Measurements from ENCODE around the gene SH3PXD2A.

Gene SH3PXD2A

GRCh38 chr10:103659674-103660363 is 195.6 kb downstream of the SH3PXD2A start:
- FAIRE-seq = peak; percentile 97

DNA sequence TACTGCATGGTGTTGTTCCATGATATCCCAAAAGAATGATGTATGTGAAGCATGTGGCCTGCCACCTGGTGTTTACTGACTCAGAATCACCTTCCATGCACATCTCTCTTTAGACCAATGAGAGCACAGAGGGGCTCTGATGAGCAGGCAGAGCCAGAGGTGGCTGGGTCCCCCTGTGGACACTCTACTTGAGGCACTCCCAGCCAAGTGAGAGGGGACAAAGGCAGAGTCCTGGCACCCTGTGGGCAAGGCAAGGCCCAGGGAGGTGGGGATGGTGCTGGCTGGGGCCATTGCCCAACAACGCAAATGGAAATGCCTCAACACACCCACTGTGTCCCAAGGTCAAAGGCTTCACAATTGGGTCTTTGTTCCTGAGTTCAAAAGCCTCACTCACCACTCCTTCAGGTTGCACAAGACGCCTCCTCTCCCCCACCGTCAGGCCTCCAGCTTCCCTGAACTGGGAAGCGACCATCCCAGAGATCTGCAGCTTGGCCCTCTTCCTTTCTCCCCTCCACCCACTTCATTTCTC is 197.3 kb downstream of the SH3PXD2A start:
- FAIRE-seq = no peak

- FAIRE-seq = no peak
Measured at GRCh38 chr10:103657061-103657591, 198.2 kb downstream of the SH3PXD2A start.

DNA sequence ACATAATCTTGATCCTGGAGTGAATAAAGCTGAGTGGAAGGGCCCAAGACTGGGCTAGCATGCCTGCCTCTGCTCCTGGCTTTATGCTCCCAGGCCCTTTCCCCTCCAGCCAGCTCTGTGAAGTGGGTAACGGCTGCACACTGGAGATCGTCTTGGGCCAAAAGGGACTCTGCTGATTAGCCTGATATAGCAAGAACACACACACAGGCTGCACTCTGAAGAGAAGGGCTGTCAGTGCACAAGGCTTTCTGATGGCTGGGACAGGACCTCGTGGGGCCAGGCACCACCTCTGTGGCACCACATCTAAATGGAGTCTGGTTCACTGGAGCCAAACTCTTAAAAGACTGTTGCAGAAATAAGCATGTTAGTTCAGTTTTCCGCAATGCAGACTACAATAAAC is 200.5 kb downstream of the SH3PXD2A start:
- FAIRE-seq = no peak

GRCh38 chr10:103653581-103654037 is 201.8 kb downstream of the SH3PXD2A start:
- FAIRE-seq = no peak

- no peak for FAIRE-seq
Measured at GRCh38 chr10:103652599-103653281, 202.6 kb downstream of the SH3PXD2A start.

- no peak for FAIRE-seq
Measured at GRCh38 chr10:103651783-103652476, 203.4 kb downstream of the SH3PXD2A start.

GRCh38 chr10:103651333-103651732 is 204.0 kb downstream of the SH3PXD2A start:
- FAIRE-seq = no peak

- no peak for FAIRE-seq
Measured at GRCh38 chr10:103649654-103650423, 205.5 kb downstream of the SH3PXD2A start.

GRCh38 chr10:103648636-103649532 is 206.5 kb downstream of the SH3PXD2A start:
- FAIRE-seq = no peak

DNA sequence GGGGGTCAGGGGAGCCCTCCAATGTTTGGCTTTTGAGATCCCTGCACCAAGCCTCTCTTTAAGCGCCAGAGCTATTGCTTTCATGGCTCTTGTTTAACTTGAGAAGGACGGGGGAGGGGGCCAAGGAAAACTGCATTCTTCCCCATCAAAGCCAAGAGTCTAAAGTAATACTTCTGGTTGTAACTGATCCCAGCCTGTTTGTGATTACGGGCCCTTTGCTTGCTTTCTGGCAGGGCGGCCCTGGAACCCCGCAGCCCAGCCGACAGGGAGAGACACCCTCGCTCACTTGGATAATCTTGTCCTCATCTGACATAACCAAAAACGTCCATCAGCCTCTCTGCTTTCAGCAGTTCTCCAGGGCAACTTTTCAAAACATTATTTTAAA is 207.1 kb downstream of the SH3PXD2A start:
- no peak for FAIRE-seq

DNA sequence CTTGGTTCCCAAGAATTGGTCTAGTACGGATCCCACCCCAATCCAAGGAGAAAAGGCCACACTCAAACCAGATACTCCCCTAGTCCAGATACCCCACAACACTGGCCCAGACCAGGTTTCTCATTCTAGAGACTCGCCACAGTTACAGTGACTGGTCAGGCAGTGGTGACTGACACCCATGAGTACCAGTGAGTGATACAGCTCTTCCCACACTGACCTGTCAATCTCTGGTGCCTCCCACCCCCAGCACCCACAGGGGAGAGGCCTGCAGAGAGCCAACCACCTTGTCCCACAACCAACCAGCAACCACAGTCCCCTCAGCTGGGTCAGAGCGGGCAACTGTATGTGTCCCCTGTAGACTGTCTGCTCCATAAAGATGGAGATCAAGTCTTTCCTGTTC is 209.1 kb downstream of the SH3PXD2A start:
- no peak for FAIRE-seq

- FAIRE-seq = peak; percentile 11
Measured at GRCh38 chr10:103645141-103646054, 210.0 kb downstream of the SH3PXD2A start.

- no peak for FAIRE-seq
Measured at GRCh38 chr10:103643381-103643780, 212.0 kb downstream of the SH3PXD2A start.

- FAIRE-seq = no peak
Measured at GRCh38 chr10:103641326-103641725, 214.1 kb downstream of the SH3PXD2A start.

DNA sequence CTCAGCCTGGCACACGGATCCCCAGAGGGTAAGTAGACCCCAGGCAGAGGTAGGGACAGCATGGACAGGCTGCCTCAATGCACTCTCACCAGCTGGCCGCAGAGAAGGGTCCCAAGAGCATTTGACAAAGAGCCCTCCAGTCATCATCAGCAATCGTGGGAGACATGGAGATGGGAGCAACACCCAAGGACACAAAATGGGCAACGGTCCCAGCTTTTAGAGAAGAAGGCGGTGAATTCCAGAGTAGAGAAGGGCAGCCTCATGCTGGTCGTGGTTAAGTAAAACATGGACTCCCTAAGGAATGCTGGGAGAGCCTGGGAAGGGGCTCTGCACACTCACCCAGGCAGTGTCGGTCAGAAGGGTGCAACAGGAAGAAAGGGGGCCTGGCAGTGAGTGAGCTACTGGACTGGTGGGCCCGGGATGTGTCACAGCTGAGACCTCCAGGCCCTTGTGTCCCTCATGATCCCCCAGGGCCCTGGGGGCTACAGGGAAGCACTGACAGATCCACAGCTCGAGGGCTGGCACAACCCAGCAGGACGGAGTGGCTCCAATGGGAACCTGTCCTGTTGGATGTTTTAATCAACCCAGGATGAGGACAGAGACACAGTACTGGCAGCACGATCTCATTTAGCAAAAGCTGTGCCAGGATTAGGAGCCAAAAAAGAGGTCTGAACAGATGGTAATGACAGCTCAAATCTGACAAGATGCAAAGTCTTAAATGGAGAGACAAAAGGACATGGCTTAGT is 214.8 kb downstream of the SH3PXD2A start:
- no peak for FAIRE-seq

GRCh38 chr10:103638948-103639347 is 216.4 kb downstream of the SH3PXD2A start:
- FAIRE-seq = no peak

GRCh38 chr10:103637927-103638557 is 217.3 kb downstream of the SH3PXD2A start:
- FAIRE-seq = no peak

- no peak for FAIRE-seq
Measured at GRCh38 chr10:103637011-103637410, 218.4 kb downstream of the SH3PXD2A start.

Measured in A204.1 (cell line).